ENCODE data around the gene MACROD2.

Gene MACROD2

GRCh38 chr20:14815340-14815739 is 820.0 kb downstream of the MACROD2 start:
- CTCF ChIA-PET, result interaction anchor here (1.1 kb wide), 1 partner anchor 25 kb away, joined by 7 read pairs; no protein-coding TSS in a partner anchor

GRCh38 chr20:14816471-14816870 is 821.2 kb downstream of the MACROD2 start:
- Histone ChIP-seq H3K27ac (ENCODE audit: extremely low read depth, low read depth, low read length) (no peak overlapping the region), H3K4me3 (ENCODE audit: low read depth, low read length) (no peak overlapping the region), H3K4me1 (ENCODE audit: control insufficient read depth, insufficient read depth, low read length) (no peaks in the 10 kb centered on the region), H3K9me3 (ENCODE audit: control insufficient read depth, insufficient read depth, low read depth, low read length) (no peaks in the 10 kb centered on the region), H3K36me3 (ENCODE audit: control insufficient read depth in 2 of 2, insufficient read depth in 1 of 2, low read length in 2 of 2) (no peaks in the 10 kb centered on the region)
- POLR2A ChIA-PET, result no interaction called here
- CTCF ChIA-PET, result interaction anchor here (0.6 to 0.7 kb wide), 2 partner anchors 49 to 55 kb away, joined by 3 to 4 read pairs; no protein-coding TSS in a partner anchor
- no peak for TF ChIP-seq ZNF292 (tag by site-specific recombination; IDR thresholded peaks at IDR 0.05; ENCODE audit: borderline replicate concordance, low read depth)
- TF ChIP-seq TCF7L2 (IDR thresholded peaks at IDR 0.05; ENCODE audit: borderline replicate concordance, low read depth, low read length), result no peak
- no peak for TF ChIP-seq ZSCAN23 (tag by site-specific recombination; IDR thresholded peaks at IDR 0.05)
- no peak for TF ChIP-seq ZBTB26 (tag by site-specific recombination; optimal IDR thresholded peaks at IDR 0.05)
- TF ChIP-seq ZFP69B (tag by site-specific recombination; IDR thresholded peaks at IDR 0.05), result no peak
- TF ChIP-seq ZNF561 (tag by site-specific recombination; IDR thresholded peaks at IDR 0.05; ENCODE audit: borderline replicate concordance), result no peak
- TF ChIP-seq PRDM1 (tag by site-specific recombination; IDR thresholded peaks at IDR 0.05), result no peak
- no peak for TF ChIP-seq MYNN (tag by site-specific recombination; IDR thresholded peaks at IDR 0.05; ENCODE audit: borderline replicate concordance)
- no peak for TF ChIP-seq ZNF132 (tag by site-specific recombination; IDR thresholded peaks at IDR 0.05; ENCODE audit: borderline replicate concordance)
- no peak for TF ChIP-seq ZBTB20 (tag by site-specific recombination; IDR thresholded peaks at IDR 0.05)
- TF ChIP-seq ZBTB11 (tag by site-specific recombination; conservative IDR thresholded peaks at IDR 0.05; ENCODE audit: low read depth), result no peak
- no peak for TF ChIP-seq ZNF16 (tag by site-specific recombination; IDR thresholded peaks at IDR 0.05; ENCODE audit: low read depth)

More at GRCh38 chr20:14815340-14815739, 820.0 kb downstream of the MACROD2 start:
- H3K36me3 ChIP-seq (ENCODE audit: control insufficient read depth in 2 of 2, insufficient read depth in 1 of 2, low read length in 2 of 2), result no peaks in the 10 kb centered on the region
- TF ChIP-seq ZNF18 (tag by site-specific recombination; IDR thresholded peaks at IDR 0.05) (no peak), ZNF521 (tag by site-specific recombination; IDR thresholded peaks at IDR 0.05) (no peak), REST (tag by site-specific recombination; IDR thresholded peaks at IDR 0.05) (no peak), KLF9 (tag by site-specific recombination; IDR thresholded peaks at IDR 0.05; ENCODE audit: low read depth) (no peak), SP2 (tag by site-specific recombination; IDR thresholded peaks at IDR 0.05) (no peak), PBX3 (CRISPR knock-in tag; IDR thresholded peaks at IDR 0.05) (no peak), ZNF776 (tag by site-specific recombination; IDR thresholded peaks at IDR 0.05; ENCODE audit: borderline replicate concordance) (no peak), ZNF394 (tag by site-specific recombination; IDR thresholded peaks at IDR 0.05; ENCODE audit: borderline replicate concordance) (no peak), ZNF10 (tag by site-specific recombination; IDR thresholded peaks at IDR 0.05) (no peak), ZNF626 (tag by site-specific recombination; IDR thresholded peaks at IDR 0.05) (no peak)
- H3K4me1 ChIP-seq (ENCODE audit: control insufficient read depth, insufficient read depth, low read length), result no peaks in the 10 kb centered on the region
- POLR2A ChIA-PET, result no interaction called here
- no peak overlapping the region for H3K4me3 ChIP-seq (ENCODE audit: low read depth, low read length)
- H3K9me3 ChIP-seq (ENCODE audit: control insufficient read depth, insufficient read depth, low read depth, low read length), result no peaks in the 10 kb centered on the region
- no peak overlapping the region for H3K27ac ChIP-seq (ENCODE audit: extremely low read depth, low read depth, low read length)
